GM19023 (cell line): Measurements from ENCODE around the gene KIF17.
"Not testable (repeated sequence)": the region's sequence is repeated elsewhere in the genome, so short reads cannot be mapped to it uniquely, and the experiment has no call there.

Experiments
- ATAC-seq: cut with Tn5 transposase; IDR thresholded peaks from one replicate; pipeline ENCODE4 v1.9.1; 2021; ENCODE audit warnings: mild to moderate bottlenecking, moderate library complexity; ENCODE audit not compliant: unreplicated experiment

The KIF17 gene

GRCh38 chr1:20695515-20695914 lies 22.3 kb downstream of the KIF17 start:
- no peak for ATAC-seq

GRCh38 chr1:20693623-20694022 lies 24.2 kb downstream of the KIF17 start:
- ATAC-seq: no peak

GRCh38 chr1:20691872-20692271 lies 25.9 kb downstream of the KIF17 start:
- ATAC-seq: no peak

GRCh38 chr1:20689645-20690056 lies 28.2 kb downstream of the KIF17 start:
- no peak for ATAC-seq

- no peak for ATAC-seq
Measured at GRCh38 chr1:20686883-20687725, 30.7 kb downstream of the KIF17 start.

GRCh38 chr1:20685741-20686140 lies 32.1 kb downstream of the KIF17 start:
- ATAC-seq: no peak

GRCh38 chr1:20685099-20685662 lies 32.6 kb downstream of the KIF17 start:
- no peak for ATAC-seq

- ATAC-seq: no peak
Measured at GRCh38 chr1:20684651-20685050, 33.2 kb downstream of the KIF17 start.

- ATAC-seq: no peak
Measured at GRCh38 chr1:20684050-20684620, 33.7 kb downstream of the KIF17 start.

GRCh38 chr1:20683614-20684013 lies 34.2 kb downstream of the KIF17 start:
- ATAC-seq: no peak

GRCh38 chr1:20682571-20683236 lies 35.1 kb downstream of the KIF17 start:
- ATAC-seq: no peak

- ATAC-seq: no peak
Measured at GRCh38 chr1:20681999-20682398, 35.8 kb downstream of the KIF17 start.

- no peak for ATAC-seq
Measured at GRCh38 chr1:20680269-20680668, 37.5 kb downstream of the KIF17 start.

- ATAC-seq: no peak
Measured at GRCh38 chr1:20678599-20678998, 39.2 kb downstream of the KIF17 start.

- not testable (repeated sequence) for ATAC-seq
Measured at GRCh38 chr1:20673626-20674025, 44.2 kb downstream of the KIF17 start.

GRCh38 chr1:20672265-20672632 lies 45.6 kb downstream of the KIF17 start:
- no peak for ATAC-seq

- ATAC-seq: no peak
Measured at GRCh38 chr1:20670936-20671335, 46.9 kb downstream of the KIF17 start.

GRCh38 chr1:20668581-20668980 lies 49.2 kb downstream of the KIF17 start:
- ATAC-seq: no peak

GRCh38 chr1:20666804-20667203 lies 51.0 kb downstream of the KIF17 start:
- no peak for ATAC-seq

GRCh38 chr1:20666146-20666545 lies 51.7 kb downstream of the KIF17 start:
- no peak for ATAC-seq

- no peak for ATAC-seq
Measured at GRCh38 chr1:20665726-20666125, 52.1 kb downstream of the KIF17 start.
